HG03135 (cell line): ENCODE results near the gene BCL6.
A peak's percentile ranks its signal among the peaks of the same experiment; 100 is the strongest.

Experiments
- ATAC-seq: cut with Tn5 transposase; IDR thresholded peaks from one replicate; pipeline ENCODE4 v1.9.1; 2021; ENCODE audit warnings: mild to moderate bottlenecking, moderate library complexity; ENCODE audit not compliant: unreplicated experiment

Gene BCL6

GRCh38 chr3:187719628-187720336 is 25.5 kb downstream of the BCL6 start:
- ATAC-seq = no peak

DNA sequence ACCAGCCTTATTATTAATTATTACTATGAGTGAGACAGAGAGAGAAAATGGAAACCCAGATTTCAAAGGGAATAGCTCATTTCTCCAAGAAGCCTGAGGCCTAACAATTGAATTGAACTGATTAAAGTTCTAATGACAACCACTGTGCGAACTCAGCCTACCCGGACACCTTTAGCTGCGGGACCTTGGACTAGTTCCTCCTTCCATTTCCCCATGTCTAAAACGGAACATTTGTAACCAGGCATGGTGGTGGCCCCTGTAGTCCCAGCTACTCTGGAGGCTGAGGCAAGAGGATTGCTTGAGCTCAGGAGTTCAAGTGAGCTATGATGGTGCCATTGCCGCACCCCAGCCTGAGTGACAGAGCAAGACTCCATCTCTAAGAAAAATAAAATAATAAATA is 26.5 kb downstream of the BCL6 start:
- no peak for ATAC-seq

DNA sequence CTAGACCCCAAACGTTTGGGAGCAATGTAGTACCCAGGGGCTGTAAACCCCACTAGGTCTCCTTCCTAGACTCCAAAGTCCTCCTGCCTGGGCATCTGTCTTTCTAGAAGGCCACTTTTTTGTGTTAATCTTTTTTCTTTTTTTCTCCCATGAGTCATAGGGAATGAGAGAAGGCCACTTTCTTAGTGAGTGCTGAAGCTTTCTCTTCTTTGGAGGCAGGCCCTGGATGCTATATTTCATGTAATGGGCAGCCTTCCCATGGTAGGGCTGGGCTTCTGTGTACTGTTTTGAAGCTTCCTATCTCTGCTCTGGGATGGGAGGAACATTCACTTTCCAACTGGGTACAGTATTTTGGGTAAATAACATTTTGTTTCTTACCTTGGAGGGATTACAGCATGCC is 27.7 kb downstream of the BCL6 start:
- no peak for ATAC-seq

GRCh38 chr3:187714404-187714979 is 30.8 kb downstream of the BCL6 start:
- peak; percentile 73 for ATAC-seq

- no peak for ATAC-seq
Observed at GRCh38 chr3:187713504-187713903, 31.8 kb downstream of the BCL6 start.

DNA sequence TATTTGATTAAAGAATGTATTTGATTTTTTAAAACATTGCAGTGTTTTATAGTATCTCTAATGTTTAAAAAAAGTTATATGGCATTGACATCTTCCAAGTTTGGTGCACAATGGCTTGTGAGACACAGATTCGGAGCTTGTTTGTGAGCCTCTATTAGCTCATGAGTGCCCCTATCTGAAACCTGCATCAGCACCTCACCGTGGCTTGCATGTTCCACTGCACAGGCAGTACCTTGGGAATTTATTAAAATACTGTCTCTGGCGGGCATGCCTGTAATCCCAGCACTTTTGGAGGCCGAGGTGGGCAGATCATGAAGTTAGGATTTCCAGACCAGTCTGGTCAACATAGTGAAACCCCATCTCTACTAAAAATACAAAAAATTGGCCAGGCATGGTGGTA is 36.1 kb downstream of the BCL6 start:
- no peak for ATAC-seq

DNA sequence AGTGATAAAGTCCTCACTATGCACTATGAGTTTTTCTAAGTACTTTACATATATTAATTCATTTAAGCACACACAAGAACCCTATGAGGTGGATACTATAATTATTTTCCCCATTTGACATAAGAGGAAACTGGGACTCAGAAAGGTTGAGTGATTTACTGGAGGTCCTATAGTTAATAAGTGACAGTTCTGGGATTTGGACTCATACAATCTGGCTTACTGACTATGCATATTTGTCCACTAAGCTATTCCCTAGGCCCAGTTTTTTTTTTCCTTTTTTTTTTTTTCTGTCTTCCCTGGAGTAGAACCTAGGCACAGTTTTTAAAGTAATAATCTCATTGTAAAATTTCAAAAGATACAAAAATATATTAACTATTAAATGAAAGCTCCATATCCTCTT is 36.6 kb downstream of the BCL6 start:
- ATAC-seq = no peak

GRCh38 chr3:187706971-187707370 is 38.3 kb downstream of the BCL6 start:
- ATAC-seq = no peak

- ATAC-seq = no peak
Observed at GRCh38 chr3:187705164-187705563, 40.1 kb downstream of the BCL6 start.

DNA sequence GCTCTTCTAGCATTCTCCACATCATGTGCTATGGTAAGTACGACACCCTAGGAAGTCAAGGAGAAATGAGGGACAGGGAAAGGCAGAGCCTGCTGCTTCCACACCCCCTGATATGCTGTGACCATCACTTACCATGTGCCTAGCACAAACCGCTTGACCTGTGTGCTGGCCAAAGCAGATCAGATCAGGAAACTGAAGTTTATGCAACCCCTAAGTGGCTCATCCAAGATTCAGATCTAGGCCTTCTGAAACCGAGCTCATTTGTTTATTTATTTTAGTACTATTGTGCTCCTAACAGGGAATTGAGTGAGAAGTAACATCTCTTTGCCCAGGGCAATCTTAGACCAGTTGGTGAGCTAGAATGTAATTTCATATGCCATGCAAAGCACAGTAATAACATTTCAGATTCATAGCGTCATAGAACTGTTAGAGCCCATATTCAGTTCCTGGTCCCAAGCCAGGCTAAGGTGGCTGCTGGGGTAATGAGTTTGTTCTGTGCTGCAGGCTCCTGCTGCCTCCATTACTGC is 42.7 kb downstream of the BCL6 start, which contains the start of gene RTP2:
RTP2 (minus strand) TSS at position 51 of the 527 bp plus-strand sequence. CDS start 429 bp downstream, outside the sequence.
- ATAC-seq = no peak

GRCh38 chr3:187700249-187700648 is 45.0 kb downstream of the BCL6 start:
- ATAC-seq = no peak

DNA sequence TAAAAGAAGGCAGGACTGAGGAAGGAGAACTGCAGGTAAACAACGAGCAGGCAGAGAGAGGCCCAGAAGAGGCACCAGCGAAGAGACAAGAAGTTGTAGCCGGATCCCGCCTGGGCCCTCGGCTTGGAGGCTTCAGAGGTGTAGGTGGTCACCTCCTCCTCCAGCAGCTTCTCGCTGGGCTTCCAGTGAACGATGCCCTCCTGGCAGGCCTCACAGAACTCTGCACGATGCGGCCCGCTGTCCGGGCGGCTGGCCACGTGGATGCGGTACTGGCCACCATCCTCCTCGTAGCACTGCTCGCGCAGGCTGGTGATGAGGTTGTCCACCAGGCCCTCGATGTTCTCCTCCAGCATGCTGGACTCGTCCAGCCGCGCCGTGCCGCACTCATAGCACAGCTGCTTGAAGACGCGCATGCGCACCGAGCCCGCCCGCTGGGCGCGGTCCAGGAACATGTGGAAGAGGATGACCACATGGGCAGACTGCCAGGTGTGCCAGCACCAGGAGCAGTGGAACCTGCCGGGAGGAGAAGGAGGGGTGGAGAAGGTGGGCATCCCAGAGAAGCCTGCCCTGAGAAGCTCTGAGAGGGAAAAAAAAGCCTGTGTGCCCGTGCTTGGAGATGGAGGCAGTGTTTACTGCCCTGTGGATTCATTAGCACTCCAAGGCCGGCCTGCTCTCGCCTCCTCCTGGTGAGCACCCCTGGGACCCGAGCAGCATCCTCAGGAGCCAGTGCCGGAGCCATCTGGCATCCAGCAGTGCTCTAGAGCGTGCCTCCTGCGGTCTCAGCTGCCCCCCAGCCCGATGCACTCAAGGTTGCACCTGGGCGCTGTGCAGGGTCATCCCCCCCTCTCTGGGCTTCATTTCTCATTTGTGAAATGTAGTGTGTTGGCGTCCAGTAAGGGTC is 46.5 kb downstream of the BCL6 start:
- ATAC-seq = no peak

DNA sequence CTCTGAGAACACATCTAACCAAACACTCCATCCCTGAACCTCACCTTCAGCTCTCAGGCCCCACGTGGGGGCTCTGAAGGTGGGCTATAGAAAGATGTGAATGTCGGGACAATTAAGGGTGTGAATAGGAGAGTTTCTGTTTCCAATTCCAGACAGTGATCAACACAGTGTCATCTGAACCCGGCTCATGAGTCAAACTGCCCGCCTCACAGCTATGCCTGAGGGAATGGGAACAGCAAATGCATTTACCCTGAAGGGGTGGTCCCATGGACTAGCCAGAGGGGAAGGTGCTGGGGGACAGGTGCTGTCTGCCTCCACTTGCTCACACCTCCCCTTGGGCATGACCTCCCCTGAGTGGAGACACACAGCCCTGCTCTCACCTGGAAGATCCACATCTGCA is 49.2 kb downstream of the BCL6 start:
- ATAC-seq = no peak

GRCh38 chr3:187695449-187695848 is 49.8 kb downstream of the BCL6 start:
- ATAC-seq = no peak

GRCh38 chr3:187694801-187695200 is 50.5 kb downstream of the BCL6 start:
- ATAC-seq = no peak

DNA sequence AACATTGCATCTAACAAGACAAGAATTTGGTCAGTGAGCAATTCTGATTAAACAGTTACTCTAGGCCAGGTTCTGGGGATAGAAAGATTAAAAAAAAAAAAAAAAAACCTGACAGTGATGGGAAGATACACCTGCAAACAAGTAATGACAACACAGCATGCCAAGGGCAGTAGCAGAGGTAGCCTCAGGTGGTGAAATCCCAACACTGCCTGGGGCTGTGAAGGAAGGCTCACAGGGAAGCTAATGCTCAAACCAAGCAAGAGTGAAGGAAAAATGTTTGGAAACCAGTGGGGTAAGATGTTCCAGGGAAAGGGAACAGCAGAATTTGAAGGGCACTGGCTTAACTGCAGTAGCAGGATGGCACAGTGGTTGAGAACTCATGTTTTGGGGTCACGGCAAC is 51.8 kb downstream of the BCL6 start:
- no peak for ATAC-seq

- no peak for ATAC-seq
Observed at GRCh38 chr3:187689984-187690383, 55.3 kb downstream of the BCL6 start.

- ATAC-seq = no peak
Observed at GRCh38 chr3:187686621-187687273, 58.5 kb downstream of the BCL6 start.

DNA sequence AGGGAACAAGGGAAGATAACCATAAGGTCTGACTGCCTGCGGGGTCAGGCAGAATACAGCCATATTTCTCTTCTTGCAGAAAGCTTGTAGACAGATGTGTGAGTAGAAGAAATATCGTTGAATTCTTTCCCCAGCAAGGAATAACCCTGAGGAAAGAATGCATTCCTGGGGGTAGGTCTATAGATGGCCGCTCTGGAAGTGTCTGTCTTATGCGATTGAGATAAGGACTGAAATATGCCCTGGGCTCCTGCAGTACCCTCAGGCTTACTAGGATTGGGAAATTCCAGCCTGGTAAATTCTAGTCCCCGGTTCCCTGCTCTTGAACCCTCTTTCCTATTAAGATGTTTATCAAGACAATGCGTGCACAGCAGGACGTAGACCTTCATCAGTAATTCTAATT is 59.3 kb downstream of the BCL6 start:
- ATAC-seq = no peak

- ATAC-seq = no peak
Observed at GRCh38 chr3:187684880-187685279, 60.4 kb downstream of the BCL6 start.

DNA sequence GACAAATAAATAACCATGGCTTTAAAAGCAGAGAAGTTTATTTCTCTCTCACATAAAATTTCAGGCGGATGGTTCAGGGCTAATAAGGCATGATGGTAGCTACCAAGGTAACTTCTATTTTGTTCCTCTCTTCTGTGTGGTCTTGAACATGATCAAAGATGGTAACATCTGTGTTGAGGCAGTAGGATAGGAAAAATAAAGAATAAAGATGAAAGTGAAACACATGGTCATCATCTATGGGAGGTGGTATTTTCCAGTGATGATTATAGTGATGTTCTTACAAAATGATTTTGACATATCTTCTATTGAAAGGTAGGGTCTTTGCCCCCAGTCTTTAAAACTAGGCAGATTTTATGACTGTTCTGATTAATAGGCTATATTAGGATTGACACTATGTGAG is 60.8 kb downstream of the BCL6 start:
- no peak for ATAC-seq
